GM23338 (cell line): ENCODE measurements around the gene S100A6.

ENCODE experiments used
- EZH2 ChIP-seq: fragments of 200-600 bp; sonication (generic); IDR thresholded peaks from one replicate; pipeline ENCODE4 v1.8.0; 2017; ENCODE audit warnings: antibody characterized with exemption, mild to moderate bottlenecking, low read depth; ENCODE audit not compliant: unreplicated experiment
- EZH2phosphoT487 ChIP-seq: fragments of 200-600 bp; sonication (generic); IDR thresholded peaks from one replicate; pipeline ENCODE4 v1.8.1; 2018; ENCODE audit warnings: antibody characterized with exemption; ENCODE audit not compliant: unreplicated experiment
- JUNB ChIP-seq: IDR thresholded peaks from one replicate; pipeline ENCODE4 v1.6.1; 2016; ENCODE audit warnings: antibody characterized with exemption; ENCODE audit not compliant: unreplicated experiment
- POLR2AphosphoS5 ChIP-seq: IDR thresholded peaks from 2 replicates; pipeline ENCODE4 v1.6.1; 2016; ENCODE audit warnings: antibody characterized with exemption, low read depth
- TF ChIP-seq, protein P1 (sequence below), 2 experiments: fragments of 200-600 bp in 1 of 2; sonication (generic) in 1 of 2; conservative IDR thresholded peaks; 2 replicates each; pipeline versions ENCODE4 v1.5.1 to v1.6.1; 2016 to 2017; ENCODE audit warnings: antibody characterized with exemption in 2 of 2, low read depth in 2 of 2, mild to moderate bottlenecking in 2 of 2, moderate library complexity in 1 of 2
- TF ChIP-seq, protein P2 (sequence below): IDR thresholded peaks from one replicate; pipeline ENCODE4 v1.6.1; 2018; ENCODE audit warnings: antibody characterized with exemption; ENCODE audit not compliant: unreplicated experiment

DNA sequence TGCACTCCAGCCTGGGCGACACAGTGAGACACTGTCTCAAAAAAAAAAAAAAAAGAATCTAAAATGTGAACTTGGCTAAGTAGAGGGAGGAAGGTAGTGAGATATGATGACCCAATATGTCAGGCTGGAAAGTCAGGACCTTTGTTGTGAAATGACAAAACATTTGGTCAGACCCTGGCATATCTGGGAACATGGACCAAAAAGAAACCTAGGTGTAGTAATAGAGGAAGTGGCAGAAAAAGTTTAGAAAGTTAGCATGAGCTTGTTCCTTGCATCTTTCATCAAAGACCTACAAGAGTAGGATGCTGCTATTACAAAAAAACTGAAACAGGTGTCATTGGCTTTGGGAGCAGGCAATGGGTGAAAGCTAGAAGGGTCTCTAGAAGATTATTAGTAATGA lies 20.6 kb upstream of the S100A6 start:
- TF ChIP-seq, protein P1, sequence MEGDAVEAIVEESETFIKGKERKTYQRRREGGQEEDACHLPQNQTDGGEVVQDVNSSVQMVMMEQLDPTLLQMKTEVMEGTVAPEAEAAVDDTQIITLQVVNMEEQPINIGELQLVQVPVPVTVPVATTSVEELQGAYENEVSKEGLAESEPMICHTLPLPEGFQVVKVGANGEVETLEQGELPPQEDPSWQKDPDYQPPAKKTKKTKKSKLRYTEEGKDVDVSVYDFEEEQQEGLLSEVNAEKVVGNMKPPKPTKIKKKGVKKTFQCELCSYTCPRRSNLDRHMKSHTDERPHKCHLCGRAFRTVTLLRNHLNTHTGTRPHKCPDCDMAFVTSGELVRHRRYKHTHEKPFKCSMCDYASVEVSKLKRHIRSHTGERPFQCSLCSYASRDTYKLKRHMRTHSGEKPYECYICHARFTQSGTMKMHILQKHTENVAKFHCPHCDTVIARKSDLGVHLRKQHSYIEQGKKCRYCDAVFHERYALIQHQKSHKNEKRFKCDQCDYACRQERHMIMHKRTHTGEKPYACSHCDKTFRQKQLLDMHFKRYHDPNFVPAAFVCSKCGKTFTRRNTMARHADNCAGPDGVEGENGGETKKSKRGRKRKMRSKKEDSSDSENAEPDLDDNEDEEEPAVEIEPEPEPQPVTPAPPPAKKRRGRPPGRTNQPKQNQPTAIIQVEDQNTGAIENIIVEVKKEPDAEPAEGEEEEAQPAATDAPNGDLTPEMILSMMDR (conservative IDR thresholded peaks at IDR 0.05; ENCODE audit: low read depth in 2 of 2), result no peak
- TF ChIP-seq, protein P2, sequence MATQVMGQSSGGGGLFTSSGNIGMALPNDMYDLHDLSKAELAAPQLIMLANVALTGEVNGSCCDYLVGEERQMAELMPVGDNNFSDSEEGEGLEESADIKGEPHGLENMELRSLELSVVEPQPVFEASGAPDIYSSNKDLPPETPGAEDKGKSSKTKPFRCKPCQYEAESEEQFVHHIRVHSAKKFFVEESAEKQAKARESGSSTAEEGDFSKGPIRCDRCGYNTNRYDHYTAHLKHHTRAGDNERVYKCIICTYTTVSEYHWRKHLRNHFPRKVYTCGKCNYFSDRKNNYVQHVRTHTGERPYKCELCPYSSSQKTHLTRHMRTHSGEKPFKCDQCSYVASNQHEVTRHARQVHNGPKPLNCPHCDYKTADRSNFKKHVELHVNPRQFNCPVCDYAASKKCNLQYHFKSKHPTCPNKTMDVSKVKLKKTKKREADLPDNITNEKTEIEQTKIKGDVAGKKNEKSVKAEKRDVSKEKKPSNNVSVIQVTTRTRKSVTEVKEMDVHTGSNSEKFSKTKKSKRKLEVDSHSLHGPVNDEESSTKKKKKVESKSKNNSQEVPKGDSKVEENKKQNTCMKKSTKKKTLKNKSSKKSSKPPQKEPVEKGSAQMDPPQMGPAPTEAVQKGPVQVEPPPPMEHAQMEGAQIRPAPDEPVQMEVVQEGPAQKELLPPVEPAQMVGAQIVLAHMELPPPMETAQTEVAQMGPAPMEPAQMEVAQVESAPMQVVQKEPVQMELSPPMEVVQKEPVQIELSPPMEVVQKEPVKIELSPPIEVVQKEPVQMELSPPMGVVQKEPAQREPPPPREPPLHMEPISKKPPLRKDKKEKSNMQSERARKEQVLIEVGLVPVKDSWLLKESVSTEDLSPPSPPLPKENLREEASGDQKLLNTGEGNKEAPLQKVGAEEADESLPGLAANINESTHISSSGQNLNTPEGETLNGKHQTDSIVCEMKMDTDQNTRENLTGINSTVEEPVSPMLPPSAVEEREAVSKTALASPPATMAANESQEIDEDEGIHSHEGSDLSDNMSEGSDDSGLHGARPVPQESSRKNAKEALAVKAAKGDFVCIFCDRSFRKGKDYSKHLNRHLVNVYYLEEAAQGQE, result no peak
- TF ChIP-seq EZH2, result no peak
- no peak for TF ChIP-seq JUNB
- no peak for TF ChIP-seq EZH2phosphoT487
- TF ChIP-seq POLR2AphosphoS5, result no peak
